ENCODE measurements around the gene TSC1. TPM values are rescaled to one million over a fixed set of nuclear protein-coding genes. Genes with fewer than 3 reads are reported as not detected.

The TSC1 gene
- total RNA-seq, 1 donor from 2014 or later = 69.0 TPM

DNA sequence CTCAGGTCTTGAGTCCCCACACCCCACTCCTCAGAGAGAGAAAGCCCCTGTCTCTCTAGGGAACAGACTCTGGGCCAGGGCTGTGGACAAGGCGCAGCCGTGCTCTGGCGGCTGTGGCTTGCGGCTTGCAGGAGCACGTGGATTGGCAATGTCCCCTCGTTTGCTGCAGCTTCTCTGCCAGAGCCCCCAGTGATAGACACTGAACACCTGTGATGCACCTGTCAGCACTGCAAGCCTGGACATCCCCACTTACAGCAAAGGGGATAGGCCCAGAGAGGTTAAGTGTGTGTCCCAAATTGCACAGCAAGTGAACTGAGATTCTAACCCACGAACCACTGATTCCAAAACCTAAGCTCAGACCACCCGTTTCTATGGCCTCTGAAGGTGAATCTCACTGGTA is 41.1 kb upstream of the TSC1 start:
- TF ChIP-seq, protein P1, sequence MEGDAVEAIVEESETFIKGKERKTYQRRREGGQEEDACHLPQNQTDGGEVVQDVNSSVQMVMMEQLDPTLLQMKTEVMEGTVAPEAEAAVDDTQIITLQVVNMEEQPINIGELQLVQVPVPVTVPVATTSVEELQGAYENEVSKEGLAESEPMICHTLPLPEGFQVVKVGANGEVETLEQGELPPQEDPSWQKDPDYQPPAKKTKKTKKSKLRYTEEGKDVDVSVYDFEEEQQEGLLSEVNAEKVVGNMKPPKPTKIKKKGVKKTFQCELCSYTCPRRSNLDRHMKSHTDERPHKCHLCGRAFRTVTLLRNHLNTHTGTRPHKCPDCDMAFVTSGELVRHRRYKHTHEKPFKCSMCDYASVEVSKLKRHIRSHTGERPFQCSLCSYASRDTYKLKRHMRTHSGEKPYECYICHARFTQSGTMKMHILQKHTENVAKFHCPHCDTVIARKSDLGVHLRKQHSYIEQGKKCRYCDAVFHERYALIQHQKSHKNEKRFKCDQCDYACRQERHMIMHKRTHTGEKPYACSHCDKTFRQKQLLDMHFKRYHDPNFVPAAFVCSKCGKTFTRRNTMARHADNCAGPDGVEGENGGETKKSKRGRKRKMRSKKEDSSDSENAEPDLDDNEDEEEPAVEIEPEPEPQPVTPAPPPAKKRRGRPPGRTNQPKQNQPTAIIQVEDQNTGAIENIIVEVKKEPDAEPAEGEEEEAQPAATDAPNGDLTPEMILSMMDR (IDR thresholded peaks at IDR 0.05; ENCODE audit: unreplicated experiment) = no peak
- H3K9me3 Mint-ChIP-seq (ENCODE audit: low read depth) = no peaks in the 10 kb centered on the region
- peaks cover 24% of the 10 kb centered on the region for H3K27me3 Mint-ChIP-seq
- DNase-seq (ENCODE audit: low spot score, unreplicated experiment) = no peak
- no peaks in the 10 kb centered on the region for H3K36me3 Mint-ChIP-seq (ENCODE audit: insufficient read depth)
- H3K4me1 Mint-ChIP-seq (ENCODE audit: low read depth) = peaks cover 1% of the 10 kb centered on the region
- H3K27ac Mint-ChIP-seq = no peak overlapping the region
- H3K4me3 Mint-ChIP-seq (ENCODE audit: low read depth) = no peak overlapping the region

GRCh38 chr9:132985071-132985350 is 40.6 kb upstream of the TSC1 start:
- Mint-ChIP-seq H3K36me3 (ENCODE audit: insufficient read depth) (no peaks in the 10 kb centered on the region), H3K9me3 (ENCODE audit: low read depth) (no peaks in the 10 kb centered on the region), H3K4me3 (ENCODE audit: low read depth) (no peak overlapping the region), H3K27ac (no peak overlapping the region), H3K4me1 (ENCODE audit: low read depth) (peaks cover 1% of the 10 kb centered on the region), H3K27me3 (peaks cover 24% of the 10 kb centered on the region)
- no peak for DNase-seq (ENCODE audit: low spot score, unreplicated experiment)
- TF ChIP-seq, protein P1 (IDR thresholded peaks at IDR 0.05; ENCODE audit: unreplicated experiment) = no peak

DNA sequence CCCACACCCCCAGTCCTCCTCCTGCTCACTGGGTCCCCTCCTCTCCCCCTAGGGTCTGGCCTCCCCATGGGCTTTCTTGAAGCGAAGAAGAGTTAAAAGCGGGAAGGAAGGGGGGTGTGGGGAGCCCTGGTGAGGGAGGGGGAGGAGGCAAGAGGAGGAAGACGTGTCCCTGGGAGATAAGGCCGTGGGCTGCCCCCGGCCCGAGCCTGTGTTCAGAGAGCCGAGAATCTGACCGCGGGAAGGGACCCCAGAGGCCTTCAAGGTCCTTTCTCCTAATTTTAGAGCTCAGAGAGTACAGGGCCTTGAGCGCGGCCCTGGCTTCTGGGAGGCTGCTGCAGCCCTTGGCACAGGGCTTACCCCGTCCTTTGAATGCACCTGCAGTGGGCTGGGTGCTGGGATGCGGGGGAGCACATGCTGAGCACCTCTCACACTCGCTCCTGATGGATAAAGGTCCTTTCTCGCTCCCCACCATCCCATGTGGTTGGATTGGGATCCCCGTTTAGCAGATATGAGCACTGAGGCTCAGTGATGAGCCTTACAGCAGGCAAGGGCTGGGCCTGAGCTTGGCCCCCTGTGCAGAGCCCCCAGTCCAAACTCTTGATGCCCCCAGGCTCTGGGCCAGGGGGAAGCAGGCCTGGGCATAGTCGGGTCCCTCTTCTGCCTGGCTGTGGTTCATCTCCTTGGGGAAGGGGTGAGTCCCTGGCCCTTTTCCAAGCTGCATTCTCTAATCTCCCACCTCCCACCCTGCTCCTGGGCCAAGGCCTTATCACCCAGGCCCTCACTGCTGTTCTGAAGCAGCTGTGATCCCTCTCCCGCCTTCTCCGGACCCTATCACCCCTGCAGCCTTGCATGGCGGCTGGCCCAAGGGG is 40.0 kb upstream of the TSC1 start:
- Mint-ChIP-seq H3K4me1 (ENCODE audit: low read depth) (peaks cover 1% of the 10 kb centered on the region), H3K4me3 (ENCODE audit: low read depth) (no peak overlapping the region), H3K9me3 (ENCODE audit: low read depth) (no peaks in the 10 kb centered on the region), H3K27me3 (peaks cover 28% of the 10 kb centered on the region), H3K36me3 (ENCODE audit: insufficient read depth) (no peaks in the 10 kb centered on the region), H3K27ac (no peak overlapping the region)
- TF ChIP-seq, protein P1 (IDR thresholded peaks at IDR 0.05; ENCODE audit: unreplicated experiment) = no peak
- no peak for DNase-seq (ENCODE audit: low spot score, unreplicated experiment)

GRCh38 chr9:132983491-132984201 is 39.2 kb upstream of the TSC1 start:
- Mint-ChIP-seq H3K27me3 (peaks cover 31% of the 10 kb centered on the region), H3K27ac (no peak overlapping the region), H3K4me3 (ENCODE audit: low read depth) (no peak overlapping the region), H3K36me3 (ENCODE audit: insufficient read depth) (no peaks in the 10 kb centered on the region), H3K9me3 (ENCODE audit: low read depth) (no peaks in the 10 kb centered on the region), H3K4me1 (ENCODE audit: low read depth) (peaks cover 4% of the 10 kb centered on the region)
- no peak for DNase-seq (ENCODE audit: low spot score, unreplicated experiment)
- TF ChIP-seq, protein P1 (IDR thresholded peaks at IDR 0.05; ENCODE audit: unreplicated experiment) = no peak

GRCh38 chr9:132982458-132982857 is 38.0 kb upstream of the TSC1 start:
- no peak overlapping the region for H3K27ac Mint-ChIP-seq
- H3K9me3 Mint-ChIP-seq (ENCODE audit: low read depth) = no peaks in the 10 kb centered on the region
- H3K27me3 Mint-ChIP-seq = peaks cover 33% of the 10 kb centered on the region
- no peaks in the 10 kb centered on the region for H3K36me3 Mint-ChIP-seq (ENCODE audit: insufficient read depth)
- TF ChIP-seq, protein P1 (IDR thresholded peaks at IDR 0.05; ENCODE audit: unreplicated experiment) = no peak
- no peak overlapping the region for H3K4me3 Mint-ChIP-seq (ENCODE audit: low read depth)
- no peak for DNase-seq (ENCODE audit: low spot score, unreplicated experiment)
- H3K4me1 Mint-ChIP-seq (ENCODE audit: low read depth) = peaks cover 7% of the 10 kb centered on the region

All from progenitor cell of endocrine pancreas (in vitro differentiated cells).